ENCODE measurements around the gene PKNOX2.

DNA sequence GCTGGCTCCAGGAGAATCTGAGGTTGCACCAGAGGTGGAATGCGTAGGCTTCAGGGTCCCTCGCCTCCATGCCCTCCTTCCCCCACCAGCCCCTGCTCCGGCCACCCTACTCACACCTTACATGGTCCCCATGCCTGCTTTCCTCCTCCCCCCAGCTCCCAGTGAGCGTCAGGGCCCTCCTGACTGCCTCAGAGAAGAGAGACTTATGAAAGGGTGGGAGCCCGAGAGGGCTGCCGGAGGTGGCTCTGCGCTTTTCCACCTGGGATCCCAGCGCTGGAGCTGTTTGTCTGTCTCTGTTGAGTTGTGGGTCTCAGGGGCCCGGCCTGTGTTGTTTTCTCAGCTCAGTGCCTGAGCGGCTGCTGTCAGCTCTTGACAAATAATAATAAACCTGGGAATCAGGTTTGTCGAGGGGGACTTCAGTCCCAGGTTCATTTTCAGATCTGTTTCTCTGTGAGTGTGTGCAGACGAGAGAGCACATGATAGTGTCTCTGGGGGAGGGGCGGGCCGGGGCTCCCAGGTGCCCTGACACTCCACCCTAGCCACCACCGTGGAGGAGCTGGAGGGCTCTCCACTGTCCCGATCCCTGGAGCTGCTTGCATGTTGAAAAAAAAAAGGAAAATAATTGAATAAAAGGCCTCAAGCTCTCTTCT is 177.9 kb downstream of the PKNOX2 start:
- TF ChIP-seq POLR2AphosphoS5 (IDR thresholded peaks at IDR 0.05) (no peak), EP300 (IDR thresholded peaks at IDR 0.05) (no peak), CTCF (IDR thresholded peaks at IDR 0.05) (no peak), POLR2A (IDR thresholded peaks at IDR 0.05) (no peak)

All from suprapubic skin (tissue), 4 donors.